HCT116 (cell line): ENCODE data around the gene LINGO3. TPM values are rescaled to one million over a fixed set of nuclear protein-coding genes. Genes with fewer than 3 reads are reported as not detected.

ENCODE experiments used
- ATAC-seq: fragments of 200-7000 bp; cut with Tn5 transposase; 2 replicates; pipeline ENCODE4 v1.9.1; 2020; ENCODE audit warnings: mild to moderate bottlenecking, moderate library complexity
- BruUV-seq: library from RNA; stranded (reverse); fragments of 400-500 nt; replicated peaks from 2 replicates; lab custom pipeline; 2021; lab: Mats Ljungman, UMichigan
- CTCF ChIA-PET: fragments of 300-600 bp; sonication (Branson Sonifier 250); formaldehyde crosslinking; loops from one replicate; lab custom pipeline; 2021; ENCODE audit warnings: antibody characterized with exemption; lab: Charles Lee
- POLR2A ChIA-PET: fragments of 300-600, 350-600 bp; sonication (Branson Sonifier 250); formaldehyde crosslinking; loops from one replicate; lab custom pipeline; 2021; ENCODE audit warnings: antibody characterized with exemption; lab: Charles Lee
- RAD21 ChIA-PET, 2 experiments: fragments of 300-600 bp; sonication (Branson Sonifier 250); formaldehyde crosslinking; loops; one replicate each; lab custom pipeline; 2023; ENCODE audit warnings: low total read pairs in 2 of 2; ENCODE audit not compliant: uncharacterized antibody in 2 of 2, unreplicated experiment in 2 of 2, low non-redundant PET in 1 of 2; lab: Charles Lee
- DNase-seq: peaks from one replicate; pipeline ENCODE4 v3.0.0-alpha.2; 2010; ENCODE audit warnings: low read depth, low spot score
- H2AFZ ChIP-seq: fragments of 200-600 bp; shearing (Covaris generic), sonication (generic); 2 replicates; pipeline ENCODE4 v1.6.1; 2017; ENCODE audit warnings: low read depth, mixed run types, mixed read lengths, antibody characterized with exemption, low read length; ENCODE audit not compliant: poor library complexity, severe bottlenecking
- H3K27ac ChIP-seq: 2 replicates; pipeline ENCODE4 v1.5.1; 2012; ENCODE audit warnings: low read depth, low read length
- H3K27me3 ChIP-seq: fragments of 200-600 bp; sonication (generic); 2 replicates; pipeline ENCODE4 v1.6.1; 2016; ENCODE audit warnings: mixed run types, low read length, mixed read lengths; ENCODE audit not compliant: insufficient read depth
- H3K36me3 ChIP-seq, 2 experiments: fragments of 200-500 bp in 1 of 2; fragments of 200-600 bp in 1 of 2; sonication (Bioruptor generic) in 1 of 2; sonication (generic) in 1 of 2; 2 replicates each; pipeline versions ENCODE4 v1.5.1 to v1.6.1; 2014 to 2016; ENCODE audit warnings: low read length in 2 of 2, inconsistent platforms in 1 of 2, mixed read lengths in 1 of 2, mixed run types in 1 of 2; ENCODE audit not compliant: insufficient read depth in 2 of 2, control insufficient read depth in 1 of 2
- H3K4me1 ChIP-seq, 2 experiments: fragments of 200-600 bp in 1 of 2; sonication (generic) in 1 of 2; 2 replicates each; pipeline versions ENCODE4 v1.5.1 to v1.6.1; 2012 to 2017; ENCODE audit warnings: low read length in 2 of 2, inconsistent platforms in 1 of 2, mild to moderate bottlenecking in 1 of 2, mixed read lengths in 1 of 2, mixed run types in 1 of 2, moderate library complexity in 1 of 2; ENCODE audit not compliant: insufficient read depth in 2 of 2, control insufficient read depth in 1 of 2
- H3K4me2 ChIP-seq: fragments of 200-600 bp; sonication (generic); 2 replicates; pipeline ENCODE4 v1.6.1; 2017; ENCODE audit warnings: mixed run types, low read length, mixed read lengths
- H3K4me3 ChIP-seq, 2 experiments: fragments of 200-600 bp in 1 of 2; sonication (generic) in 1 of 2; replicated peaks in 1 of 2; 2 replicates each; pipeline ENCODE4 v1.5.1; 2011 to 2016; ENCODE audit warnings: low read length in 2 of 2, control low read depth in 1 of 2, low read depth in 1 of 2, mild to moderate bottlenecking in 1 of 2, mixed read lengths in 1 of 2, mixed run types in 1 of 2
- H3K79me2 ChIP-seq: fragments of 200-600 bp; sonication (generic); 2 replicates; pipeline ENCODE4 v1.6.1; 2017; ENCODE audit warnings: mild to moderate bottlenecking, mixed run types, low read length, moderate library complexity, mixed read lengths; ENCODE audit not compliant: insufficient read depth
- H3K9ac ChIP-seq: fragments of 200-600 bp; sonication (generic); 2 replicates; pipeline ENCODE4 v1.6.1; 2016; ENCODE audit warnings: low read length, mixed read lengths
- H3K9me2 ChIP-seq: fragments of 200-600 bp; sonication (generic), shearing (Covaris generic); 2 replicates; pipeline ENCODE4 v1.6.1; 2017; ENCODE audit warnings: mixed run types, mild to moderate bottlenecking, moderate library complexity; ENCODE audit not compliant: insufficient read depth
- H3K9me3 ChIP-seq, 2 experiments: fragments of 200-500 bp in 1 of 2; fragments of 200-600 bp in 1 of 2; sonication (Bioruptor generic) in 1 of 2; sonication (generic) in 1 of 2; 2 replicates each; pipeline ENCODE4 v1.6.1; 2014 to 2017; ENCODE audit warnings: low read length in 2 of 2, mixed read lengths in 2 of 2, inconsistent platforms in 1 of 2, low read depth in 1 of 2, mild to moderate bottlenecking in 1 of 2, mixed run types in 1 of 2, moderate library complexity in 1 of 2; ENCODE audit not compliant: control insufficient read depth in 1 of 2, insufficient read depth in 1 of 2
- H4K20me1 ChIP-seq: fragments of 200-600 bp; sonication (generic), shearing (Covaris generic); 2 replicates; pipeline ENCODE4 v1.6.1; 2017; ENCODE audit warnings: mixed run types, mild to moderate bottlenecking, moderate library complexity; ENCODE audit not compliant: insufficient read depth
- MAX ChIP-seq: IDR thresholded peaks from 2 replicates; pipeline ENCODE4 v1.6.1; 2012
- RAD21 ChIP-seq: IDR thresholded peaks from 2 replicates; pipeline ENCODE4 v1.6.1; 2012; ENCODE audit warnings: low read depth, mild to moderate bottlenecking
- SIN3A ChIP-seq: IDR thresholded peaks from 2 replicates; pipeline ENCODE4 v1.6.1; 2012; ENCODE audit warnings: low read depth
- SRF ChIP-seq: IDR thresholded peaks from 2 replicates; pipeline ENCODE4 v1.6.1; 2012; ENCODE audit warnings: low read depth
- ZBTB33 ChIP-seq: IDR thresholded peaks from 2 replicates; pipeline ENCODE4 v1.6.1; 2011; ENCODE audit warnings: mild to moderate bottlenecking, low read length, moderate library complexity; ENCODE audit not compliant: insufficient replicate concordance; ENCODE audit errors: extremely low read depth
- ZFX ChIP-seq: fragments of 450-650 bp; IDR thresholded peaks from 2 replicates; pipeline ENCODE4 v1.6.1; 2017
- intact Hi-C: fragments of 100-400 bp; cut with micrococcal nuclease; formaldehyde crosslinking; loops from 2 replicates; pipeline ENCODE4 v1.10.0; 2022
- total RNA-seq: library from RNA; stranded (reverse); gene quantifications from one replicate; pipeline ENCODE4 v1.2.1, GENCODE V29; 2021; ENCODE audit not compliant: unreplicated experiment

The LINGO3 gene
- total RNA-seq, 1 experiment from 2014 or later: not detected

GRCh38 chr19:2275588-2276428 lies 32.1 kb downstream of the LINGO3 start:
- H3K4me2 ChIP-seq: 0 out of 2 replicates have a peak overlapping the region, but pooled peaks have one; percentile 8
- intact Hi-C loops: loop anchor here (1.0 to 5.0 kb wide), 2 partner anchors 115 to 336 kb away; no protein-coding TSS in a partner anchor
- no peak for DNase-seq
- ChIA-PET POLR2A (no interaction called here), CTCF (interaction anchor here (1.2 kb wide), 1 partner anchor 10 kb away, joined by 3 read pairs; no protein-coding TSS in a partner anchor)
- H3K9me3 ChIP-seq: no peaks in the 10 kb centered on the region
- no peaks in the 10 kb centered on the region for H3K27me3 ChIP-seq
- H3K9ac ChIP-seq: no peak overlapping the region
- H3K9me2 ChIP-seq: no peaks in the 10 kb centered on the region
- no peak for TF ChIP-seq MAX
- no peak for TF ChIP-seq ZBTB33
- TF ChIP-seq ZFX: no peak
- TF ChIP-seq SRF: no peak
- no peak for TF ChIP-seq SIN3A
- TF ChIP-seq RAD21: no peak
- TF ChIP-seq, all 23 proteins: peak for 0
- BruUV-seq: no TSS peak
- peak overlapping the region; percentile 24; the same call in 1 of the 2 replicates for H3K27ac ChIP-seq
- RAD21 ChIA-PET: no interaction called here
- H4K20me1 ChIP-seq: peaks cover 13% of the 10 kb centered on the region; the same call in 1 of the 2 replicates
- peaks cover 9 to 52% of the 10 kb centered on the region in 2 experiments for H3K4me1 ChIP-seq
- no peak for ATAC-seq
- peaks cover 36% of the 10 kb centered on the region for H3K79me2 ChIP-seq
- H3K4me3 ChIP-seq: no peak overlapping the region
- H2AFZ ChIP-seq: no peak overlapping the region
- peaks cover 14 to 20% of the 10 kb centered on the region in 2 experiments; a peak in 2 of 4 replicates for H3K36me3 ChIP-seq
